ENCODE results near the gene SEPTIN1. TPM values are rescaled to one million over a fixed set of nuclear protein-coding genes. Genes with fewer than 3 reads are reported as not detected.

Gene SEPTIN1
- 0.97 to 2.6 TPM (median 2.1 TPM) in 5 replicates for total RNA-seq (2022; extraction: Qiagen RNA extraction)

GRCh38 chr16:30382111-30382881, at the start of gene SEPTIN1:
TSS of gene SEPTIN1 (minus strand) at chr16:30382561. CDS start at chr16:30382542, 19 bp downstream.

GRCh38 chr16:30429678-30430427, 47.5 kb upstream of the SEPTIN1 start, which contains the start of gene DCTPP1:
TSS of gene DCTPP1 (minus strand) at chr16:30430030. CDS start at chr16:30429980, 50 bp downstream.

GRCh38 chr16:30407102-30407803, 24.9 kb upstream of the SEPTIN1 start, which contains the start of gene ZNF771:
TSS of gene ZNF771 (plus strand) at chr16:30407606. CDS start at chr16:30408054, 448 bp downstream.

DNA sequence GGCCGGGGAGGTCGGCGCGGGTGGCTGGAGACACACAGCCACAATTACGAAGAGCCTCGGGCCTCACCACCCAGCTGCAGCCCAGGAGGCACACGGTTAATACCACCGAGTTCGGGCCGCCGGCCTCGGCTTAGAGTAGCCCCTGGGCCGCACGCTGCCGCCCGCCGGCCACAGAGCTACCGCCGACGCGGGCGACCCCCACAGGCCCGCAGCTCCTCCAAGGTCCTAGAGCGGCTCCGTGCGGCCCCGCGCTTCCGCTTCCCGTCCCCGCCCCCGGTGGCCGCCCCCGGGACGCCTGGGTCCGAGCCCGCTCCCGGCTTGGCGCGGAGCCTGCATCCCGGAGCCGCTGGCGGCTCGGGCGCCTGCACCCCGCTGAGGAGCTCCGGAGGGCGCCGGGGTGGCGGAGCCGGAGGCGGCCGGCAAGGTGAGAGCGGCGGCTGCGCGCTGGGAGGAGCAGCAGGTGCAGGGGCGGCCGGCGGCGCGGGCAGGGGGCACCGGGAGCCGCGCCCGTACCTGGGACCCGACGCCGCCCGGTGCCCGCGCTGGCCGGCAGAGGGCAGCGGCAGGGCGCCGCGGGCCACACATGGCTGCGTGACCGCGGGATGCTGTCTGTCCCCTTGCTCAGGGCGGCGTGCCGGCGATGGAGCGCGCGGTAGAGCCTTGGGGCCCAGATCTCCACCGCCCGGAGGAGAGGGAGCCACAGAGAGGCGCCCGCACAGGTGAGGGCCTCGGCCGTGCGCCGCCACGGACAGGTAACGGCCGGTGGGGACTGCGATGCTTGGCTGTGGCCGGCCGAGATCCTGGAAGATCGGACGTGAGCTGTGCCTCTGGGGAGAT, 13.0 kb upstream of the SEPTIN1 start, which contains the start of gene ZNF48:
Gene ZNF48 (plus strand): TSS at position 266 of the 837 bp plus-strand sequence. CDS start 375 bp downstream, at position 641.

GRCh38 chr16:30374538-30374937, 7.8 kb downstream of the SEPTIN1 start, which contains the start of gene MYL11:
TSS of gene MYL11 (plus strand) at chr16:30374802. CDS start at chr16:30374858, 56 bp downstream.

GRCh38 chr16:30370456-30371247, 11.7 kb downstream of the SEPTIN1 start, which contains the start of gene TBC1D10B:
TSS of gene TBC1D10B (minus strand) at chr16:30370494. CDS start at chr16:30370183, 311 bp downstream.

DNA sequence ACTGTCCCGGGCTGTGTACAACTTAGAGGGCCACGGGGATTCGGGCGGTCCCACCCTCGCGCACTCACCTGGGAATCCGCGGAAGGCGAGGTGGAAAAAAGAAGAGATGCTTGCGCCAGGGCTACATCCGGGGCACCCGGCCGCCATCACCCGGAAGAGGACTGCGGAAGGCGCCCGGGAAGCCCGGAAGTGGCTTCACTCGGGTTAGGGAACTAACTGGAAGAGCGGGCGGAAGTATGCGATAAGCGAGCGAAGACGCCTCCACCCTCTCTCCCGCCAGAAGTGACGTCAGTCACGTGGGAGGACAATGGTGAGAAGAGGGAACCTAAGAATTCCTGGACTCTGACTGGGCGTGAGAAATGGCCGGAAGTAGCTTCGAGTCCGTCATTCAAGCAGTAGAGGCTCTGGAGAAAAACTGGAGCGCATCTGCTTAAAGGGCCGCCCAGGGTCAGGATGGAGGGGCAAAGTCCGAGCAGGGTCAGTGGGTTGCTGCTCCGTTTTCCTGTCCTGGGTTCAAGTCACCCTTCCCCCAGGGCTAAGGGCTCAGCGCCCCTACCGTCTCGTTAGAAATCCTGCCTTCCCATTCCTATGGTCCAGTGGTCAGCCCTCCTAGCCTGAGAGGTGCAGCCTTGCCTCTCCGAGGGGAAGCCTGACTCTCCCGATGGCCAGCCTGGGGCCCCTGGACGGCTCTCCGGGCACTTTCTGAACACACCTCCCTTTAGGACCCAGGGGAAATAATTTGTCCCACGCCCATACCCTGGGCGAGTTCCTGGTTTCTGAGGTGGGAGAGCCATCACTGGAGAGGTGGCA, 27.0 kb downstream of the SEPTIN1 start, which contains the start of gene CD2BP2:
Gene CD2BP2 (minus strand): TSS at position 165 of the 810 bp plus-strand sequence. CDS start 627 bp downstream, outside the sequence.

Other genes starting within 250 kb of the SEPTIN1 start
- 1.9 to 2.9 TPM (median 2.8 TPM) in 5 replicates for gene CORO1A, start 199.0 kb downstream of the SEPTIN1 start, total RNA-seq (2022; extraction: Qiagen RNA extraction)
- gene BOLA2B, start 188.9 kb downstream of the SEPTIN1 start, total RNA-seq (2022; extraction: Qiagen RNA extraction), result 98.3 to 218 TPM (median 209 TPM) in 5 replicates
- gene SLX1A, start 188.7 kb downstream of the SEPTIN1 start, total RNA-seq (2022; extraction: Qiagen RNA extraction), result 7.8 to 14.7 TPM (median 13.7 TPM) in 5 replicates
- gene SULT1A3, start 183.3 kb downstream of the SEPTIN1 start, total RNA-seq (2022; extraction: Qiagen RNA extraction), result 4.9 to 10.8 TPM (median 7.0 TPM) in 5 replicates
- gene NPIPB13, start 134.1 kb downstream of the SEPTIN1 start, total RNA-seq (2022; extraction: Qiagen RNA extraction), result 1.7 to 3.0 TPM (median 2.7 TPM) in 5 replicates
- 61.2 to 68.0 TPM (median 65.7 TPM) in 5 replicates for gene CD2BP2, start 27.3 kb downstream of the SEPTIN1 start, total RNA-seq (2022; extraction: Qiagen RNA extraction)
- 26.1 to 31.4 TPM (median 28.8 TPM) in 5 replicates for gene TBC1D10B, start 12.1 kb downstream of the SEPTIN1 start, total RNA-seq (2022; extraction: Qiagen RNA extraction)
- 0.39 to 0.67 TPM in 2 of 5 replicates, not detected in the others for gene MYL11, start 7.8 kb downstream of the SEPTIN1 start, total RNA-seq (2022; extraction: Qiagen RNA extraction)
- gene ZNF48, start 12.9 kb upstream of the SEPTIN1 start, total RNA-seq (2022; extraction: Qiagen RNA extraction), result 12.3 to 13.4 TPM (median 12.9 TPM) in 5 replicates
- 2.9 to 6.5 TPM (median 5.4 TPM) in 5 replicates for gene ZNF771, start 25.0 kb upstream of the SEPTIN1 start, total RNA-seq (2022; extraction: Qiagen RNA extraction)
- gene DCTPP1, start 47.5 kb upstream of the SEPTIN1 start, total RNA-seq (2022; extraction: Qiagen RNA extraction), result 106 to 133 TPM (median 129 TPM) in 5 replicates
- 45.4 to 50.6 TPM (median 46.4 TPM) in 5 replicates for gene SEPHS2, start 63.3 kb upstream of the SEPTIN1 start, total RNA-seq (2022; extraction: Qiagen RNA extraction)
- gene ITGAL, start 90.2 kb upstream of the SEPTIN1 start, total RNA-seq (2022; extraction: Qiagen RNA extraction), result 0.03 to 0.18 TPM (median 0.09 TPM) in 5 replicates
- gene ZNF768, start 144.0 kb upstream of the SEPTIN1 start, total RNA-seq (2022; extraction: Qiagen RNA extraction), result 43.1 to 47.3 TPM (median 44.9 TPM) in 5 replicates
- gene ZNF747, start 152.3 kb upstream of the SEPTIN1 start, total RNA-seq (2022; extraction: Qiagen RNA extraction), result 4.0 to 5.0 TPM (median 4.5 TPM) in 5 replicates
- gene ZNF764, start 175.8 kb upstream of the SEPTIN1 start, total RNA-seq (2022; extraction: Qiagen RNA extraction), result 5.1 to 6.1 TPM (median 5.6 TPM) in 5 replicates
- 5.9 to 6.7 TPM (median 6.1 TPM) in 5 replicates for gene ZNF688, start 189.2 kb upstream of the SEPTIN1 start, total RNA-seq (2022; extraction: Qiagen RNA extraction)
- gene ZNF785, start 203.1 kb upstream of the SEPTIN1 start, total RNA-seq (2022; extraction: Qiagen RNA extraction), result not detected in 5 replicates
- 7.5 to 9.3 TPM (median 8.4 TPM) in 5 replicates for gene ZNF689, start 227.8 kb upstream of the SEPTIN1 start, total RNA-seq (2022; extraction: Qiagen RNA extraction)